Stimulated activated CD8-positive, alpha-beta memory T cell treated with anti-CD3 and anti-CD28 coated beads, Interleukin-15, amount 100 ng/mL, for 4 hours (primary cell): ENCODE measurements around the gene UST.
A peak's percentile ranks its signal among the peaks of the same experiment; 100 is the strongest.

Experiments used
- DNase-seq, 2 donors: peaks; one replicate each; pipeline ENCODE4 v3.0.0-alpha.2; 2020; ENCODE audit warnings: low read depth in 2 of 2

The UST gene

GRCh38 chr6:149060985-149061760 lies 314.3 kb downstream of the UST start:
- DNase-seq = no peak

GRCh38 chr6:149061930-149062329 lies 315.1 kb downstream of the UST start:
- no peak for DNase-seq

GRCh38 chr6:149062653-149063348 lies 316.0 kb downstream of the UST start:
- no peak for DNase-seq

- DNase-seq = no peak
These were observed 316.6 kb downstream of the UST start for GRCh38 chr6:149063468-149063867.

GRCh38 chr6:149064001-149064659 lies 317.3 kb downstream of the UST start:
- DNase-seq = no peak

GRCh38 chr6:149064660-149065015 lies 317.8 kb downstream of the UST start:
- DNase-seq = no peak

GRCh38 chr6:149065121-149065520 lies 318.3 kb downstream of the UST start:
- DNase-seq = no peak

GRCh38 chr6:149065658-149066556 lies 319.1 kb downstream of the UST start:
- no peak for DNase-seq

- DNase-seq = no peak
These were observed 325.2 kb downstream of the UST start for GRCh38 chr6:149071997-149072396.

GRCh38 chr6:149074832-149075258 lies 328.0 kb downstream of the UST start:
- no peak for DNase-seq

GRCh38 chr6:149075616-149076354 lies 329.0 kb downstream of the UST start:
- DNase-seq = no peak

GRCh38 chr6:149076355-149076734 lies 329.5 kb downstream of the UST start:
- DNase-seq = no peak

GRCh38 chr6:149077208-149077607 lies 330.4 kb downstream of the UST start:
- no peak for DNase-seq

GRCh38 chr6:149078211-149078782 lies 331.5 kb downstream of the UST start:
- no peak for DNase-seq

- no peak for DNase-seq
These were observed 332.6 kb downstream of the UST start for GRCh38 chr6:149079456-149079855.

- DNase-seq = no peak
These were observed 333.2 kb downstream of the UST start for GRCh38 chr6:149079911-149080491.

GRCh38 chr6:149080511-149080910 lies 333.7 kb downstream of the UST start:
- DNase-seq = no peak

- no peak for DNase-seq
These were observed 334.5 kb downstream of the UST start for GRCh38 chr6:149081281-149081680.

- peak; percentile 49 to 77 for DNase-seq
These were observed 335.5 kb downstream of the UST start for GRCh38 chr6:149082320-149082719.

GRCh38 chr6:149084026-149084425 lies 337.2 kb downstream of the UST start:
- DNase-seq = no peak
